Umbilical cord (tissue), 2 donors: ENCODE data around the gene PNPLA7. TPM values are rescaled to one million over a fixed set of nuclear protein-coding genes. Genes with fewer than 3 reads are reported as not detected.
A peak's percentile ranks its signal among the peaks of the same experiment; 100 is the strongest.
"Not testable (repeated sequence)": the region's sequence is repeated elsewhere in the genome, so short reads cannot be mapped to it uniquely, and the experiment has no call there.

Source experiments
- DNase-seq: peaks from one replicate; pipeline ENCODE4 v3.0.0-alpha.2; 2015; ENCODE audit warnings: low spot score
- total RNA-seq: library from RNA; depleted of rRNA; stranded (reverse); fragments of >200 nt; gene quantifications from one replicate; pipeline ENCODE4 v1.2.3, GENCODE V29; 2014; ENCODE audit warnings: low replicate concordance; ENCODE audit not compliant: insufficient read depth

The PNPLA7 gene
- total RNA-seq, 1 donor from 2014 or later: 4.3 TPM

DNA sequence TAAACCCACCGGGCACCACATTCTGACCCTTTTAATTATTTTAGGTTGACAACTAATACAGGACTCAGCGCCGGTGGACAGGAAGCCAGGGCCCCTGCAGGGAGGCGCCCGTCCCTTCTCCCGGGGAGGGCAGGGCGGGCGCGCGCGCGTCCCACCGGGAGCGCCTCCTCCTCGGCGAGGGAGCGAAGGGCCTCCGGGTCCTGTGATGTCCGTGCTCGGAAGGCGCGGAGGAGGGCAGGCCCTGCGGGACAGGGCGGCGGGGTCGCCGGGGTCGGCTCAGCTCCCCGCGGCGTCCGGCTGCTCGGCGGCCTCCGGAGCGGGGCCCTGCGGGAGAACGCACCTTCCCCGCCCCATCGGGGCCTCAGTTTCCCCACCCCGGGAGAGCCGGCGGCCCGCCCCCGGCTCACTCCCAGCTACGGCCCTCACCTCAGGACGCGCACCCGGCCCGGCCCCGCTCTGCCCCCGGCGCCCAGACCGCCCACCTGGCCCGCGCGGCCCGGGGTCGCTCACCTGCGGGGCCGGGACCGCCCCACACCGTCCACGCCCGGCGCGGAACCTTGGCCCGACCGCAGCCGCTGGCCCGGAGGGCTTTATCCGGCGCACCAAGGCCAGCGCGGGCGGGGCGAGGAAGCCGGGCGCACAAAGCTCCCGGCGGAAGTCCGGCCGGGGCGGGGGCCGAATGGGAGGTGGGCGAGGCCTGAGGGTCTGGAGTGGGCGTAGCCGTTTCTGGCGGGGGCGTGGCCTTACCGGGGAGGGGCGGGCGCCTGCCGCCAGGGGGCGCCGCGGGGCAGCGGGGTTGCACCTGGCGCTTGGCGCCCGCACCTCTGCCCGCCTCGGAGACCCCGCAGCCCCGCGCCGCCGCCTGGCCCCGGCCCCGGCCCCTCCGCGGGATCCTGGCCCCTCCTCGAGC, 127.3 kb downstream of the PNPLA7 start, which contains the start of the genes EXD3 and NOXA1:
Gene EXD3 (minus strand): TSS at position 559 of the 910 bp plus-strand sequence. CDS start 27,805 bp downstream, outside the sequence.
Gene NOXA1 (plus strand): TSS at position 790 of the 910 bp plus-strand sequence. CDS start 137 bp downstream, outside the sequence.
- peak; percentile 91 for DNase-seq

- no peak for DNase-seq
Observed at GRCh38 chr9:137421838-137422603, 128.2 kb downstream of the PNPLA7 start.

DNA sequence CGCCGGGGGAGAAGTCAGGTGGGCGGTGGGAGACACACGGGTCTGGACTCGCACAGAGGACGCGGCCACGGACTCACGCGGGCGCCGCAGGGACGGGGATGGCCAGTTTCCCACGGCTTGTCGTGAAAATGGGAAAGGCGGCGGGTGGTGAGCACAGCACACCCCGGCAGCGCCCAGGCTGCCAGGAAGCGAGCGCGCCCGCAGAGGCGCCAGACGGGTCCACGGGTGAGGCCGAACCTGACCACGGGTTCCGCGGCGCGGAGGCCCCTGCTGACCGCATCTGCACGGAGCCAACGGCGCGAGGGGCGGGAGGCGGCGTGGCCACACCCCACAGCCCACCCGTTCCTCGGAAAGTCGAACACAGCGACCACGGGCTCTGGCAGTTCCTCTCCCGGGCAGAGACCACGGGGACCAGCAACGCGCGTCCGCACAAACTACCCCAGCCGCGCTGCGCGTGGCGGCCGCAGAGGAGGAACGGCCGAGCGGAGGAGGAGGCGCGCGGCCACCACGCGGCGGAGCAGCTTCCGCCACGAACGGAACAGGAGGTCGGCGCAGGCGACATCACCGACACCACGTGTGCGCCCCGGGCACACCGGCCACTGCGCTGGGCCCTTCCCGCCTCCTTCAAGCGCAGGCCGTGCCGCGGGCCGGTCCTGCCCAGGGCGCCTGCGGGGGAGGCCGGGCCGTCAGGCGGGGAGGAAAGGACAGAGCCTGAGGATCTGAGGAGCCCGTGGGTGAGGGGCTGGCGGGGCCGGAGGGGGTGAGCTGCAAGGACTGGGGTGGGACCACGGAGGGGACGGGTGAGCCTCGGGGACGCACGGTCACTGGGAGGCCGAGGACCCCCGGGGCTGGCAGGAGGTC, 132.8 kb downstream of the PNPLA7 start:
- no peak for DNase-seq

DNA sequence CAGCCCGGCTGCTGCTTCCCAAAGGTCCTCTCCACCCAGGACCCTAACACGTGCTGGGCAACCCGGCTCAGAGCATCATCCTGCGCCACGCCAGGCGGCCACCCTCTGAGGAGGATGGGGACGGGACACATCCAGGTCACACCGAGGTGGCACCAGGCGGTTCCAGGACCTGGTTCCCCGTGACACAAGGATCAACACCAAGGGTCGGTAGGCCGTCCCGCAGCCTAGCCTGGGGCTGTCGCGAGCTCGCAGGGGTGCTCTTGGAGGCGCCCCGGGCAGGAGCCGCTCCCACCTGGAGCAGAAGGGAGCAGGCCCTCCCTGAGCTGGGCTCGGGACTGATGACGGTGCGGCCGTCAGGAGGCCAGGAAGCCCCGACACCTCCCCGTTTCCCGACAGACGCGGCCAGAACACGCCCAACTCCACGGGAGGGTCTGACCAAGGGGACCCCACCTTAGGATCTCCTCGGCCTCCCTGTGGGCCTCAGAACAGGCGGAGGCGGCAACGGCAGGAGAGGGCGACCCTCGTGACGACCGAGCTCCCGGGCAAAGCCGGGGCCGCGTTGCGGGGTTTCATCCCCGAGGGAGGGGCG, 133.5 kb downstream of the PNPLA7 start:
- DNase-seq: no peak

DNA sequence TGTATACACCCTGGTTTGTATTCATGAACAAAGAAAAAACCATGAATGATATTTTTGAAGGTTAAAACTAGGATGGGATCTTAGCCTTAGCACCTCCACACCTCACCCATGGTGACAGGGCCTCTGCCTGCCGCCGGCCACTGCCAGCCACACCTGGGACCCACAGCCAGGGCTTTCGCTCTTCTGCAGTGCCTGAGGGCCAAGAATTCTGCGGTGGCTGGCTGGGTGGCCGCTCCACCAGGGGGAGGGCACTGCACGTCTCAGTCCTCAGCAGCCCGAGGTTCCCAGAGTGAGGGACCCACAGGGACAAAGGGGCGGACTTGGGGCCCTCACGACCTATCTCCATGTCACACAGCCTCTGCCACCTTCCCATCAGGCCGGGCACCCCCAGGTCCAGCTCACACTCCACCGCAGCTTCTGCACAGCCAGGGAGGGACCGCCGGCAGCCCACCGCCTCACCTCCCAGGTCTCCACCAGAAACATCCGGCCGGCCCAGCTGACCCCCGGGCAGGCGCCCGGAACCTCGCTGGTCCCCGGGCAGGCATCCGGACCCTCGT, 134.1 kb downstream of the PNPLA7 start:
- no peak for DNase-seq

DNA sequence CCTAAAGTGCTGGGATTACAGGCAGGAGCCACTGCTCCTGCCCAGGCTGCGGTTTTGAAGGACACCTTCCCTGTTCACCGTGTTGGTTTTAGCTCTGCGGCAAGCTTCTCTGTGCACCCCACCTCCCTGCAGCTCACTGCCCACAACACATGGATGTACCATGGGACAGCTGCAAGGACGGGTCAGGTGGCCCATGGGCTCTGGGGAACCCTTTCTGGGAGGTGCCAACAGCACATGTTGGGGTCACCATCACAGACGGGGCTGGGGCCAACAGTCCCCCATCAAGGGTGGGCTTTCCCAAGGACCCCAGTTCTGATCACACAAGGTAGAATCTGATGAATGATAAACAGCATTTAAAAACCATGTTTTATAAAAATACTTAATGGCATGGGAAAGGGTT, 134.8 kb downstream of the PNPLA7 start:
- no peak for DNase-seq

DNA sequence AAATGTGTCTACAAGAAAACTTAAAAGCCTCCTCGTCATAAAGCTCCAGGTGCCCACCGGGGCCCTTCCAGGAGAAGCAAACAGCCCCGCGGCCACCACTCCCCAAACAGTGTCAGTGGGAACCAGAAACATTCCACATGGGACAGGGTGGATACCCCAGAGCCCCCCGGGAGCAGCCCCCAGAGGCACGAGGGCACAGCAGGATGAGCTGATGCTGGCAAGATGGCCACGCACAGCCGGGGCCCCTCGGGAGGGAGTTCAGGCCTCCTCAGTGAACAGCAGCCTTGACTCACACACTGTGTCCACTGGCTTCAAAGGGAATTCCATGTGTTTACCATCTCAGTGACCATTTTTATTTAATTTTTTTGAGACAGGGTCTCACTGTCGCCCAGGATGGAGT, 137.8 kb downstream of the PNPLA7 start:
- DNase-seq: no peak

DNA sequence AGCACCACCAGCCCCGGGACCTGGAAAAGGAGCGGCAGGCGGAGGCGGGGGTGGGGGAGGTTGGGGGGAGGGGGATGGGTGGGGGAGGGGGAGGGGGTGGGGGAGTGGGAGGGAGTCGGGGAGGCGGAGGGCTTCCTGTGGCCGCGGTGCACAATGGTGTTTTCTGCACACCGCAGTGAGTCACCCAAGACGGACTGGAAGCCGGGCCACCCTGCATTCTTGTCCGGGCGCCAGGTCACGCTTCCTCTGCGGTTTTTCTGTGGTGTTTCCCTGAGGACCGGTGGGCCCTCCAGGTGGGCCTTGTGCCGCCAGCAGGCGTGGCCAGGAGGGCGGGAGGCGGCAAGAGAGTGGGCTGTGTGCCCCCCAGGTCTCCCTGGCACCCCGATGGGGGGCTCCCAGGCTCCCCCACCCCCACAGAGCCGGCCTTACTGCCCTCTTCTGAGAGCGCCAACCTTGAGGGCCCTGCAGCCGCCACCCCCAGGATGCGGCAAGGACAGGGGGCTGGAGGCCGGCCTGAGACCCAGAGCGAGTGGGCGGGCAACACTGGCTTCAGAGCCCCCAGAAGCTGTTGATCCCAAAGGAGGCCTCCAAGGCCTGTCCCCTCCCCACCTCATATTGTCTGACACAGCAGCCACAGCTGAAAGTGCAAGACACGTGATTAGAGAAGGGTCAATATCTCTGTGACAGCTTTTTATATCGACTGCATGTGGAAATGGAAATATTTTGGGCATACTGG, 138.4 kb downstream of the PNPLA7 start:
- peak; percentile 19 for DNase-seq

GRCh38 chr9:137411260-137411644, 138.9 kb downstream of the PNPLA7 start:
- no peak for DNase-seq

- no peak for DNase-seq
Observed at GRCh38 chr9:137410891-137411249, 139.3 kb downstream of the PNPLA7 start.

GRCh38 chr9:137410236-137410890, 139.8 kb downstream of the PNPLA7 start:
- not testable (repeated sequence) for DNase-seq

Other genes with a start within 250 kb of the PNPLA7 start
- gene NRARP, start 248.1 kb downstream of the PNPLA7 start, total RNA-seq: 1.9 TPM
- 12.0 TPM for gene EXD3, start 127.2 kb downstream of the PNPLA7 start, total RNA-seq
- gene NOXA1, start 127.0 kb downstream of the PNPLA7 start, total RNA-seq: not detected
- gene ENTPD8, start 109.0 kb downstream of the PNPLA7 start, total RNA-seq: not detected
- gene NSMF, start 91.1 kb downstream of the PNPLA7 start, total RNA-seq: 8.7 TPM
- gene MRPL41, start 1.5 kb upstream of the PNPLA7 start, total RNA-seq: 11.8 TPM
- 24.8 TPM for gene DPH7, start 28.5 kb upstream of the PNPLA7 start, total RNA-seq
- 14.2 TPM for gene ZMYND19, start 40.1 kb upstream of the PNPLA7 start, total RNA-seq
- gene ARRDC1, start 55.3 kb upstream of the PNPLA7 start, total RNA-seq: 11.3 TPM
- gene EHMT1, start 68.6 kb upstream of the PNPLA7 start, total RNA-seq: 39.5 TPM